SK-N-SH (cell line): ENCODE data around the gene ACOXL. TPM values are rescaled to one million over a fixed set of nuclear protein-coding genes. Genes with fewer than 3 reads are reported as not detected.

Experiments used
- CTCF ChIA-PET: fragments of 300-600, 350-600 bp; formaldehyde crosslinking; extraction: SDS; loops from one replicate; lab custom pipeline; 2021; lab: Yijun Ruan, JAX
- POLR2A ChIA-PET: fragments of 350-600 bp; sonication (Branson Sonifier 250); formaldehyde crosslinking; extraction: SDS; loops from one replicate; lab custom pipeline; 2020; ENCODE audit warnings: antibody characterized with exemption, inconsistent platforms; lab: Yijun Ruan, JAX
- DNase-seq: peaks from one replicate; pipeline ENCODE4 v3.0.0; 2012
- H2AFZ ChIP-seq: fragments of 200-600 bp; sonication (generic); 2 replicates; pipeline ENCODE4 v1.8.1; 2016; ENCODE audit warnings: antibody characterized with exemption, mild to moderate bottlenecking, low read depth
- H3F3A ChIP-seq: fragments of 200-600 bp; sonication (generic); replicated peaks from 2 replicates; pipeline ENCODE3; 2016; ENCODE audit warnings: antibody characterized with exemption, mild to moderate bottlenecking; ENCODE audit not compliant: insufficient read depth
- H3K27ac ChIP-seq, 2 experiments: fragments of 200-500 bp in 1 of 2; fragments of 200-600 bp in 1 of 2; sonication (Bioruptor generic) in 1 of 2; sonication (generic), shearing (Covaris generic) in 1 of 2; 2 replicates each; pipeline versions ENCODE4 v1.5.1 to v1.6.1; 2014 to 2016; ENCODE audit warnings: low read depth in 2 of 2, inconsistent platforms in 1 of 2, low read length in 1 of 2, mild to moderate bottlenecking in 1 of 2, mixed read lengths in 1 of 2
- H3K27me3 ChIP-seq: fragments of 200-600 bp; sonication (generic), shearing (Covaris generic); 2 replicates; pipeline ENCODE4 v1.6.1; 2016; ENCODE audit warnings: mixed run types; ENCODE audit not compliant: insufficient read depth
- H3K36me3 ChIP-seq, 2 experiments: fragments of 200-500 bp in 1 of 2; fragments of 200-600 bp in 1 of 2; sonication (Bioruptor generic) in 1 of 2; sonication (generic) in 1 of 2; replicated peaks in 1 of 2; 2 replicates each; pipeline versions ENCODE3 to v1.5.1; 2014 to 2016; ENCODE audit warnings: low read length in 1 of 2, mild to moderate bottlenecking in 1 of 2; ENCODE audit not compliant: insufficient read depth in 2 of 2, control insufficient read depth in 1 of 2
- H3K4me1 ChIP-seq, 2 experiments: fragments of 200-500 bp in 1 of 2; fragments of 200-600 bp in 1 of 2; sonication (Bioruptor generic) in 1 of 2; sonication (generic), shearing (Covaris generic) in 1 of 2; 2 replicates each; pipeline versions ENCODE4 v1.5.1 to v1.6.1; 2014 to 2016; ENCODE audit warnings: low read depth in 1 of 2, low read length in 1 of 2, mixed run types in 1 of 2; ENCODE audit not compliant: insufficient read depth in 2 of 2, control insufficient read depth in 1 of 2
- H3K4me2 ChIP-seq: fragments of 200-600 bp; sonication (generic), shearing (Covaris generic); 2 replicates; pipeline ENCODE4 v1.6.1; 2017; ENCODE audit warnings: mixed run types
- H3K4me3 ChIP-seq, 2 experiments: fragments of 200-500 bp in 1 of 2; fragments of 200-600 bp in 1 of 2; sonication (Bioruptor generic) in 1 of 2; sonication (generic), shearing (Covaris generic) in 1 of 2; 2 replicates each; pipeline versions ENCODE4 v1.5.1 to v1.8.1; 2014 to 2016; ENCODE audit warnings: low read depth in 2 of 2, inconsistent platforms in 1 of 2, low read length in 1 of 2, mild to moderate bottlenecking in 1 of 2, mixed read lengths in 1 of 2, moderate library complexity in 1 of 2
- H3K79me2 ChIP-seq: fragments of 200-600 bp; sonication (generic); 2 replicates; pipeline ENCODE4 v1.8.1; 2017; ENCODE audit warnings: mild to moderate bottlenecking; ENCODE audit not compliant: insufficient read depth
- H3K9ac ChIP-seq: fragments of 200-600 bp; sonication (generic); 2 replicates; pipeline ENCODE4 v1.6.1; 2017; ENCODE audit warnings: mixed run types
- H3K9me2 ChIP-seq: fragments of 200-600 bp; sonication (generic); 2 replicates; pipeline ENCODE4 v1.6.1; 2017; ENCODE audit warnings: mixed run types
- H3K9me3 ChIP-seq: fragments of 200-600 bp; sonication (generic); 2 replicates; pipeline ENCODE4 v1.6.1; 2017; ENCODE audit warnings: mixed run types, mild to moderate bottlenecking, moderate library complexity
- H4K20me1 ChIP-seq: fragments of 200-600 bp; sonication (generic); 2 replicates; pipeline ENCODE4 v1.6.1; 2017; ENCODE audit warnings: mild to moderate bottlenecking, mixed run types; ENCODE audit not compliant: insufficient read depth
- ELF1 ChIP-seq: IDR thresholded peaks from 2 replicates; pipeline ENCODE4 v1.4.0; 2012
- EP300 ChIP-seq, 2 experiments: IDR thresholded peaks; 2 replicates each; pipeline versions ENCODE4 v1.4.0 to v1.6.1; 2012; ENCODE audit warnings: borderline replicate concordance in 1 of 2, low read depth in 1 of 2, low read length in 1 of 2
- FOXJ3 ChIP-seq: sonication (generic); formaldehyde crosslinking; IDR thresholded peaks from 2 replicates; pipeline ENCODE4 v1.5.1; 2020; ENCODE audit warnings: mild to moderate bottlenecking, missing genetic modification reagents
- GABPA ChIP-seq: IDR thresholded peaks from 2 replicates; pipeline ENCODE4 v1.4.0; 2012; ENCODE audit warnings: low read depth, mild to moderate bottlenecking
- JUND ChIP-seq: IDR thresholded peaks from 2 replicates; pipeline ENCODE4 v1.4.0; 2012
- MEF2A ChIP-seq: IDR thresholded peaks from 2 replicates; pipeline ENCODE4 v1.4.0; 2012; ENCODE audit warnings: low read depth, borderline replicate concordance
- NFIC ChIP-seq: IDR thresholded peaks from 2 replicates; pipeline ENCODE4 v1.4.0; 2012; ENCODE audit warnings: borderline replicate concordance
- RCOR1 ChIP-seq: fragments of 150-350 bp; IDR thresholded peaks from 2 replicates; pipeline ENCODE4 v1.6.1; 2017; ENCODE audit warnings: antibody characterized with exemption, low read length
- RFX5 ChIP-seq: IDR thresholded peaks from 2 replicates; pipeline ENCODE4 v1.6.1; 2012; ENCODE audit warnings: mild to moderate bottlenecking, improper control_type of control experiment, low read length
- RXRA ChIP-seq: IDR thresholded peaks from 2 replicates; pipeline ENCODE4 v1.4.0; 2012; ENCODE audit warnings: low read depth, mild to moderate bottlenecking, borderline replicate concordance
- SIN3A ChIP-seq: IDR thresholded peaks from 2 replicates; pipeline ENCODE4 v1.6.1; 2012; ENCODE audit warnings: low read depth, mild to moderate bottlenecking, low read length, moderate library complexity, borderline replicate concordance
- SMC3 ChIP-seq: IDR thresholded peaks from 2 replicates; pipeline ENCODE4 v1.6.1; 2012; ENCODE audit warnings: low read depth, low read length, improper control_type of control experiment
- TCF12 ChIP-seq: IDR thresholded peaks from 2 replicates; pipeline ENCODE4 v1.4.0; 2012
- YY1 ChIP-seq: IDR thresholded peaks from 2 replicates; pipeline ENCODE4 v1.4.0; 2012; ENCODE audit warnings: low read depth, mild to moderate bottlenecking
- WGBS: methylation state at CpG from one replicate; pipeline ENCODE4 v1.1.6; 2017; ENCODE audit warnings: low lambda C conversion rate; 5-methylcytosine and 5-hydroxymethylcytosine counted together
- polyA plus RNA-seq, 3 experiments: library from polyadenylated mRNA; depleted of rRNA; stranded (reverse); fragments of >200 nt; gene quantifications; 2 replicates each; pipeline ENCODE4 v1.2.3, GENCODE V29; 2012
- TF ChIP-seq, protein P1 (sequence below): IDR thresholded peaks from 2 replicates; pipeline ENCODE4 v1.4.0; 2012; ENCODE audit warnings: low read depth, borderline replicate concordance
- TF ChIP-seq, protein P2 (sequence below): fragments of 200-600 bp; sonication (generic); IDR thresholded peaks from 2 replicates; pipeline ENCODE4 v1.6.1; 2017; ENCODE audit warnings: antibody characterized with exemption, mild to moderate bottlenecking, moderate library complexity
- TF ChIP-seq, protein P3 (sequence below): fragments of 150-350 bp; IDR thresholded peaks from 2 replicates; pipeline ENCODE4 v1.6.1; 2017; ENCODE audit warnings: antibody characterized with exemption, low read length, low read depth, borderline replicate concordance
- TF ChIP-seq, protein P4 (sequence below): IDR thresholded peaks from 2 replicates; pipeline ENCODE4 v1.4.0; 2012; ENCODE audit warnings: low read depth
- TF ChIP-seq, protein P5 (sequence below): IDR thresholded peaks from 2 replicates; pipeline ENCODE4; 2012
- TF ChIP-seq, protein P6 (sequence below): IDR thresholded peaks from 2 replicates; pipeline ENCODE4 v1.6.1; 2012; ENCODE audit warnings: mild to moderate bottlenecking, low read depth, low read length, moderate library complexity

ACOXL gene
- polyA plus RNA-seq, 1 of the 3 experiments (the other 2 are of a cell fraction): not detected

DNA sequence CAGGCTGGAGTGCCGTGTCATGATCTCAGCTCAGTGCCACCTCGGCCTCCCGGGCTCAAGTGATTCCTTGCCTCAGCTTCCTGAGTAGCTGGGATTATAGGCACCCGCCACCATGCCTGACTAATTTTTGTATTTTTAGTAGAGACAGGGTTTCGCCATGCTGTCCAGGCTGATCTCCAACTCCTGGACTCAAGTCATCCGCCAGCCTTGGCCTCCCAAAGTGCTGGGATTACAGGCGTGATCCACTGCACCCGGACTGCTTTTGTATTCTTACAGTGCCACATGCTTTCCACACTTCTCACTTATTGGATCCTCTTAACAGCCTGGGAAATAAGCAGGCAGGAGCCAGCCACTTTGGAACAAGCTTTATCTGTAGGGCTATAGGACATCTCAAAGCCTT, 363.1 kb downstream of the ACOXL start:
- Histone ChIP-seq H3K79me2 (no peaks in the 10 kb centered on the region), H3K27me3 (peaks cover 8% of the 10 kb centered on the region; the same call in 1 of the 2 replicates), H3K9ac (no peak overlapping the region), H3F3A (no peaks in the 10 kb centered on the region), H3K36me3 (no peaks in the 10 kb centered on the region), H4K20me1 (no peaks in the 10 kb centered on the region), H2AFZ (no peak overlapping the region), H3K4me1 (no peaks in the 10 kb centered on the region; a peak in 1 of 4 replicates), H3K4me2 (no peak overlapping the region), H3K4me3 (no peak overlapping the region), H3K9me3 (no peaks in the 10 kb centered on the region), H3K9me2 (no peaks in the 10 kb centered on the region), H3K27ac (no peak overlapping the region)
- ChIA-PET CTCF (interaction anchor here (1.3 kb wide), 1 partner anchor 283 kb away, joined by 8 read pairs; no protein-coding TSS in a partner anchor), POLR2A (no interaction called here)
- TF ChIP-seq SMC3: no peak
- TF ChIP-seq SIN3A: no peak
- no peak for TF ChIP-seq NFIC
- TF ChIP-seq, protein P1, sequence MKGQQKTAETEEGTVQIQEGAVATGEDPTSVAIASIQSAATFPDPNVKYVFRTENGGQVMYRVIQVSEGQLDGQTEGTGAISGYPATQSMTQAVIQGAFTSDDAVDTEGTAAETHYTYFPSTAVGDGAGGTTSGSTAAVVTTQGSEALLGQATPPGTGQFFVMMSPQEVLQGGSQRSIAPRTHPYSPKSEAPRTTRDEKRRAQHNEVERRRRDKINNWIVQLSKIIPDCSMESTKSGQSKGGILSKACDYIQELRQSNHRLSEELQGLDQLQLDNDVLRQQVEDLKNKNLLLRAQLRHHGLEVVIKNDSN: no peak
- TF ChIP-seq, protein P2, sequence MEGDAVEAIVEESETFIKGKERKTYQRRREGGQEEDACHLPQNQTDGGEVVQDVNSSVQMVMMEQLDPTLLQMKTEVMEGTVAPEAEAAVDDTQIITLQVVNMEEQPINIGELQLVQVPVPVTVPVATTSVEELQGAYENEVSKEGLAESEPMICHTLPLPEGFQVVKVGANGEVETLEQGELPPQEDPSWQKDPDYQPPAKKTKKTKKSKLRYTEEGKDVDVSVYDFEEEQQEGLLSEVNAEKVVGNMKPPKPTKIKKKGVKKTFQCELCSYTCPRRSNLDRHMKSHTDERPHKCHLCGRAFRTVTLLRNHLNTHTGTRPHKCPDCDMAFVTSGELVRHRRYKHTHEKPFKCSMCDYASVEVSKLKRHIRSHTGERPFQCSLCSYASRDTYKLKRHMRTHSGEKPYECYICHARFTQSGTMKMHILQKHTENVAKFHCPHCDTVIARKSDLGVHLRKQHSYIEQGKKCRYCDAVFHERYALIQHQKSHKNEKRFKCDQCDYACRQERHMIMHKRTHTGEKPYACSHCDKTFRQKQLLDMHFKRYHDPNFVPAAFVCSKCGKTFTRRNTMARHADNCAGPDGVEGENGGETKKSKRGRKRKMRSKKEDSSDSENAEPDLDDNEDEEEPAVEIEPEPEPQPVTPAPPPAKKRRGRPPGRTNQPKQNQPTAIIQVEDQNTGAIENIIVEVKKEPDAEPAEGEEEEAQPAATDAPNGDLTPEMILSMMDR: no peak
- no peak for TF ChIP-seq RCOR1
- no peak for TF ChIP-seq ELF1
- no peak for TF ChIP-seq FOXJ3 (CRISPR knock-in tag)
- no peak for TF ChIP-seq GABPA
- TF ChIP-seq RFX5: no peak
- TF ChIP-seq, protein P3, sequence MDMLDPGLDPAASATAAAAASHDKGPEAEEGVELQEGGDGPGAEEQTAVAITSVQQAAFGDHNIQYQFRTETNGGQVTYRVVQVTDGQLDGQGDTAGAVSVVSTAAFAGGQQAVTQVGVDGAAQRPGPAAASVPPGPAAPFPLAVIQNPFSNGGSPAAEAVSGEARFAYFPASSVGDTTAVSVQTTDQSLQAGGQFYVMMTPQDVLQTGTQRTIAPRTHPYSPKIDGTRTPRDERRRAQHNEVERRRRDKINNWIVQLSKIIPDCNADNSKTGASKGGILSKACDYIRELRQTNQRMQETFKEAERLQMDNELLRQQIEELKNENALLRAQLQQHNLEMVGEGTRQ: no peak
- TF ChIP-seq EP300 (IDR thresholded peaks at IDR 0.05; ENCODE audit: borderline replicate concordance in 1 of 2, low read depth in 1 of 2, low read length in 1 of 2): no peak
- TF ChIP-seq, protein P4, sequence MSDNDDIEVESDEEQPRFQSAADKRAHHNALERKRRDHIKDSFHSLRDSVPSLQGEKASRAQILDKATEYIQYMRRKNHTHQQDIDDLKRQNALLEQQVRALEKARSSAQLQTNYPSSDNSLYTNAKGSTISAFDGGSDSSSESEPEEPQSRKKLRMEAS: no peak
- TF ChIP-seq, protein P5, sequence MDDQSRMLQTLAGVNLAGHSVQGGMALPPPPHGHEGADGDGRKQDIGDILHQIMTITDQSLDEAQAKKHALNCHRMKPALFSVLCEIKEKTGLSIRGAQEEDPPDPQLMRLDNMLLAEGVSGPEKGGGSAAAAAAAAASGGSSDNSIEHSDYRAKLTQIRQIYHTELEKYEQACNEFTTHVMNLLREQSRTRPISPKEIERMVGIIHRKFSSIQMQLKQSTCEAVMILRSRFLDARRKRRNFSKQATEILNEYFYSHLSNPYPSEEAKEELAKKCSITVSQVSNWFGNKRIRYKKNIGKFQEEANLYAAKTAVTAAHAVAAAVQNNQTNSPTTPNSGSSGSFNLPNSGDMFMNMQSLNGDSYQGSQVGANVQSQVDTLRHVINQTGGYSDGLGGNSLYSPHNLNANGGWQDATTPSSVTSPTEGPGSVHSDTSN: no peak
- no peak for TF ChIP-seq TCF12
- TF ChIP-seq JUND: no peak
- TF ChIP-seq RXRA: no peak
- TF ChIP-seq MEF2A: no peak
- TF ChIP-seq, protein P6, sequence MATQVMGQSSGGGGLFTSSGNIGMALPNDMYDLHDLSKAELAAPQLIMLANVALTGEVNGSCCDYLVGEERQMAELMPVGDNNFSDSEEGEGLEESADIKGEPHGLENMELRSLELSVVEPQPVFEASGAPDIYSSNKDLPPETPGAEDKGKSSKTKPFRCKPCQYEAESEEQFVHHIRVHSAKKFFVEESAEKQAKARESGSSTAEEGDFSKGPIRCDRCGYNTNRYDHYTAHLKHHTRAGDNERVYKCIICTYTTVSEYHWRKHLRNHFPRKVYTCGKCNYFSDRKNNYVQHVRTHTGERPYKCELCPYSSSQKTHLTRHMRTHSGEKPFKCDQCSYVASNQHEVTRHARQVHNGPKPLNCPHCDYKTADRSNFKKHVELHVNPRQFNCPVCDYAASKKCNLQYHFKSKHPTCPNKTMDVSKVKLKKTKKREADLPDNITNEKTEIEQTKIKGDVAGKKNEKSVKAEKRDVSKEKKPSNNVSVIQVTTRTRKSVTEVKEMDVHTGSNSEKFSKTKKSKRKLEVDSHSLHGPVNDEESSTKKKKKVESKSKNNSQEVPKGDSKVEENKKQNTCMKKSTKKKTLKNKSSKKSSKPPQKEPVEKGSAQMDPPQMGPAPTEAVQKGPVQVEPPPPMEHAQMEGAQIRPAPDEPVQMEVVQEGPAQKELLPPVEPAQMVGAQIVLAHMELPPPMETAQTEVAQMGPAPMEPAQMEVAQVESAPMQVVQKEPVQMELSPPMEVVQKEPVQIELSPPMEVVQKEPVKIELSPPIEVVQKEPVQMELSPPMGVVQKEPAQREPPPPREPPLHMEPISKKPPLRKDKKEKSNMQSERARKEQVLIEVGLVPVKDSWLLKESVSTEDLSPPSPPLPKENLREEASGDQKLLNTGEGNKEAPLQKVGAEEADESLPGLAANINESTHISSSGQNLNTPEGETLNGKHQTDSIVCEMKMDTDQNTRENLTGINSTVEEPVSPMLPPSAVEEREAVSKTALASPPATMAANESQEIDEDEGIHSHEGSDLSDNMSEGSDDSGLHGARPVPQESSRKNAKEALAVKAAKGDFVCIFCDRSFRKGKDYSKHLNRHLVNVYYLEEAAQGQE: no peak
- no peak for TF ChIP-seq YY1
- WGBS: 79% methylated on average over 8 of the region's 8 CpGs
- DNase-seq: no peak
